SK-N-SH (cell line): ENCODE data around the gene TBX1.

ENCODE experiments used
- CHD2 ChIP-seq: fragments of 150-350 bp; IDR thresholded peaks from 2 replicates; pipeline ENCODE4 v1.6.1; 2018; ENCODE audit warnings: low read length; ENCODE audit not compliant: partially characterized antibody
- CTCF ChIP-seq: fragments of 200-600 bp; sonication (generic); IDR thresholded peaks from 2 replicates; pipeline ENCODE4 v1.6.1; 2017; ENCODE audit warnings: antibody characterized with exemption, mild to moderate bottlenecking, moderate library complexity
- ELF1 ChIP-seq: IDR thresholded peaks from 2 replicates; pipeline ENCODE4 v1.4.0; 2012
- EP300 ChIP-seq, 2 experiments: IDR thresholded peaks; 2 replicates each; pipeline versions ENCODE4 v1.4.0 to v1.6.1; 2012; ENCODE audit warnings: borderline replicate concordance in 1 of 2, low read depth in 1 of 2, low read length in 1 of 2
- GABPA ChIP-seq: IDR thresholded peaks from 2 replicates; pipeline ENCODE4 v1.4.0; 2012; ENCODE audit warnings: low read depth, mild to moderate bottlenecking
- NFIC ChIP-seq: IDR thresholded peaks from 2 replicates; pipeline ENCODE4 v1.4.0; 2012; ENCODE audit warnings: borderline replicate concordance
- PBX3 ChIP-seq: IDR thresholded peaks from 2 replicates; pipeline ENCODE4; 2012
- POLR2AphosphoS5 ChIP-seq: IDR thresholded peaks from 2 replicates; pipeline ENCODE4 v1.6.1; 2012; ENCODE audit warnings: low read depth, low read length
- RAD21 ChIP-seq: IDR thresholded peaks from 2 replicates; pipeline ENCODE4 v1.6.1; 2012; ENCODE audit warnings: mild to moderate bottlenecking, low read length
- TAF1 ChIP-seq: IDR thresholded peaks from 2 replicates; pipeline ENCODE4 v1.6.1; 2012; ENCODE audit warnings: low read depth, mild to moderate bottlenecking, low read length, moderate library complexity, borderline replicate concordance
- USF2 ChIP-seq: fragments of 150-350 bp; IDR thresholded peaks from 2 replicates; pipeline ENCODE4 v1.6.1; 2017; ENCODE audit warnings: antibody characterized with exemption, low read length, low read depth, borderline replicate concordance
- YY1 ChIP-seq: IDR thresholded peaks from 2 replicates; pipeline ENCODE4 v1.4.0; 2012; ENCODE audit warnings: low read depth, mild to moderate bottlenecking
- ZBTB33 ChIP-seq: IDR thresholded peaks from 2 replicates; pipeline ENCODE4 v1.4.0; 2012; ENCODE audit warnings: low read depth, borderline replicate concordance

GRCh38 chr22:19716829-19717105 is 43.8 kb upstream of the TBX1 start:
- TF ChIP-seq CTCF (no peak), EP300 (IDR thresholded peaks at IDR 0.05; ENCODE audit: borderline replicate concordance in 1 of 2, low read depth in 1 of 2, low read length in 1 of 2) (no peak), POLR2AphosphoS5 (no peak), NFIC (no peak), RAD21 (no peak), ELF1 (no peak), TAF1 (no peak), ZBTB33 (no peak), PBX3 (no peak), GABPA (no peak), CHD2 (no peak), USF2 (no peak), YY1 (no peak)
